Measurements from ENCODE around the gene ELMO1. TPM values are rescaled to one million over a fixed set of nuclear protein-coding genes. Genes with fewer than 3 reads are reported as not detected.
A peak's percentile ranks its signal among the peaks of the same experiment; 100 is the strongest.

ELMO1 gene
- total and polyA plus RNA-seq, 2 of the 13 experiments (the other 11 are each of a cell fraction or from before 2014, with no cell fraction given): 0.11 to 0.17 TPM

DNA sequence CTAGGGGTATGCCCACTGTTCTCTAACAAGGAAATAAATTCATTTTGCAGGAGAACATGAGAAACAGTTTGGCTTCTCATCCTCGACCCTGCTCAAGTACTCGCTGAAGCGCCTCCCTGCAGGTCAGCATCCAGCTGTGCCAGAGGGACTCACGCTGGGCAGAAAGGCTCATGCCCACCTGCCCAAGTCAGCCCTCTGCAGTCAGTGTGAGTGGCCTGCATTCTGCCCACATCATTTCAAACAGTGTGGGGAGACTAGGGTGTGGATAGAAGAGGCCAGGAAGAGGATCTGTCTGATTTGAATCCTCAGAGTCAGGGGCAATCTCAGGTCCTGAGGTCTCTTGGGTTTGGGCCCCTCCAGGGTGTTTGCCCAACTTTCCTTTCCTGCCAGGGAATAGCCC, 297.8 kb downstream of the ELMO1 start (continued):
- TF ChIP-seq, protein P1, sequence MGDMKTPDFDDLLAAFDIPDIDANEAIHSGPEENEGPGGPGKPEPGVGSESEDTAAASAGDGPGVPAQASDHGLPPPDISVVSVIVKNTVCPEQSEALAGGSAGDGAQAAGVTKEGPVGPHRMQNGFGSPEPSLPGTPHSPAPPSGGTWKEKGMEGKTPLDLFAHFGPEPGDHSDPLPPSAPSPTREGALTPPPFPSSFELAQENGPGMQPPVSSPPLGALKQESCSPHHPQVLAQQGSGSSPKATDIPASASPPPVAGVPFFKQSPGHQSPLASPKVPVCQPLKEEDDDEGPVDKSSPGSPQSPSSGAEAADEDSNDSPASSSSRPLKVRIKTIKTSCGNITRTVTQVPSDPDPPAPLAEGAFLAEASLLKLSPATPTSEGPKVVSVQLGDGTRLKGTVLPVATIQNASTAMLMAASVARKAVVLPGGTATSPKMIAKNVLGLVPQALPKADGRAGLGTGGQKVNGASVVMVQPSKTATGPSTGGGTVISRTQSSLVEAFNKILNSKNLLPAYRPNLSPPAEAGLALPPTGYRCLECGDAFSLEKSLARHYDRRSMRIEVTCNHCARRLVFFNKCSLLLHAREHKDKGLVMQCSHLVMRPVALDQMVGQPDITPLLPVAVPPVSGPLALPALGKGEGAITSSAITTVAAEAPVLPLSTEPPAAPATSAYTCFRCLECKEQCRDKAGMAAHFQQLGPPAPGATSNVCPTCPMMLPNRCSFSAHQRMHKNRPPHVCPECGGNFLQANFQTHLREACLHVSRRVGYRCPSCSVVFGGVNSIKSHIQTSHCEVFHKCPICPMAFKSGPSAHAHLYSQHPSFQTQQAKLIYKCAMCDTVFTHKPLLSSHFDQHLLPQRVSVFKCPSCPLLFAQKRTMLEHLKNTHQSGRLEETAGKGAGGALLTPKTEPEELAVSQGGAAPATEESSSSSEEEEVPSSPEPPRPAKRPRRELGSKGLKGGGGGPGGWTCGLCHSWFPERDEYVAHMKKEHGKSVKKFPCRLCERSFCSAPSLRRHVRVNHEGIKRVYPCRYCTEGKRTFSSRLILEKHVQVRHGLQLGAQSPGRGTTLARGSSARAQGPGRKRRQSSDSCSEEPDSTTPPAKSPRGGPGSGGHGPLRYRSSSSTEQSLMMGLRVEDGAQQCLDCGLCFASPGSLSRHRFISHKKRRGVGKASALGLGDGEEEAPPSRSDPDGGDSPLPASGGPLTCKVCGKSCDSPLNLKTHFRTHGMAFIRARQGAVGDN (CRISPR knock-in tag; IDR thresholded peaks at IDR 0.05): peak; percentile 25
- no peak for TF ChIP-seq TOE1 (CRISPR knock-in tag; IDR thresholded peaks at IDR 0.05)

DNA sequence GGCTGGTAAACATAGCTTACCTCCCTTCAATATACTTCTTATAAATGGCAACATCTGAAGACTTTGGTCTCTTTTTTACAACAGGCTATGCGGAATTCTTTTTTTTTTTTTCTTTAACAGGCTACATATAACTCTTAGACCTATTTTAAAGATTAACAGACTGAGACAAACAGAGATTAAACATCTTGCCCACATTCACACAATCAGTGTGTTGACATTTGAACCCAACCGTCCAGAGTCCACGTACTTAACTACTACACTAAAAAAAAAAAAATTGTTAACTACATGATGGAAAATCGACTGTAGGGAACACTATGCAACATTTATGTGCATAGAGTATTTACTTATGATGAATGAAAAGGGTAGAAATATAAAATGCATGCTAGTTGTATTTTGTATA, 298.5 kb downstream of the ELMO1 start:
- intact Hi-C loops (cut with micrococcal nuclease; ENCODE audit: unreplicated experiment): loop anchor here (5.0 kb wide), 1 partner anchor 33 kb away; no protein-coding TSS in a partner anchor
- BruUV-seq (replicated peaks): no TSS peak
- POLR2A ChIA-PET: interaction anchor here (1.0 kb wide), 1 partner anchor 178 kb away, joined by 3 read pairs; no protein-coding TSS in a partner anchor
- Histone ChIP-seq H4K20me1 (ENCODE audit: insufficient read depth, low read length) (no peaks in the 10 kb centered on the region), H3K36me3 (replicated peaks in 1 of 2; ENCODE audit: control insufficient read depth in 1 of 2, insufficient read depth in 2 of 2, low read length in 2 of 2) (no peaks in the 10 kb centered on the region), H3K9ac (ENCODE audit: insufficient read depth, low read depth, low read length) (no peak overlapping the region), H3K4me2 (ENCODE audit: low read depth, low read length) (peak overlapping the region; percentile 28; the same call in 1 of the 2 replicates), H3K27ac (ENCODE audit: extremely low read length, insufficient read depth, low read length) (no peak overlapping the region), H3K27me3 (ENCODE audit: control insufficient read depth in 1 of 2, insufficient read depth in 2 of 2, low read length in 2 of 2) (no peaks in the 10 kb centered on the region), H3K4me1 (ENCODE audit: insufficient read depth, low read length) (peaks cover 52% of the 10 kb centered on the region), H3K4me3 (replicated peaks in 1 of 3; ENCODE audit: insufficient read depth in 1 of 3, low read depth in 2 of 3, low read length in 3 of 3) (no peak overlapping the region), H3K79me2 (ENCODE audit: insufficient read depth, low read length) (no peaks in the 10 kb centered on the region), H3K9me3 (ENCODE audit: low read length) (peaks cover 3% of the 10 kb centered on the region; the same call in 1 of the 2 replicates), H2AFZ (ENCODE audit: low read length) (no peak overlapping the region)
- ATAC-seq: no peak; the same call in 2 of the 3 replicates
- peak; percentile 58 for DNase-seq (ENCODE audit: low spot score)
- CTCF ChIA-PET (ENCODE audit: low intra/inter-chr PET ratio, low total read pairs): no interaction called here
- WGBS (ENCODE audit: low lambda C conversion rate): 2% methylated on average over 4 of the region's 4 CpGs
- FAIRE-seq: no peak
- in situ Hi-C loops (cut with HindIII; ENCODE audit: extremely low pct_ligation_motif_present, low pct_unique_long_range_greater_than_20kb): no loop called here
- TF ChIP-seq POLR2A (IDR thresholded peaks at IDR 0.05; ENCODE audit: insufficient read depth in 1 of 2, low read depth in 2 of 2, low read length in 2 of 2) (no peak), FOXA1 (IDR thresholded peaks at IDR 0.05) (no peak), FOXA1 (CRISPR knock-in tag; IDR thresholded peaks at IDR 0.05) (0 out of 2 replicates have a peak, but pooled peaks have one; percentile 35), TBL1XR1 (IDR thresholded peaks at IDR 0.05; ENCODE audit: borderline replicate concordance, low read length, partially characterized antibody) (no peak), SMAD3 (CRISPR knock-in tag; IDR thresholded peaks at IDR 0.05) (no peak), TBX3 (IDR thresholded peaks at IDR 0.05; ENCODE audit: borderline replicate concordance) (no peak), RFX5 (IDR thresholded peaks at IDR 0.05; ENCODE audit: low read depth, low read length) (no peak), MLLT10 (CRISPR knock-in tag; IDR thresholded peaks at IDR 0.05) (no peak), ZNF335 (CRISPR knock-in tag; IDR thresholded peaks at IDR 0.05) (no peak), ZNF10 (CRISPR knock-in tag; IDR thresholded peaks at IDR 0.05; ENCODE audit: borderline replicate concordance, low read depth) (no peak), KMT2A (CRISPR knock-in tag; IDR thresholded peaks at IDR 0.05) (no peak), IRX3 (CRISPR knock-in tag; IDR thresholded peaks at IDR 0.05; ENCODE audit: borderline replicate concordance, low read depth) (no peak), CREM (IDR thresholded peaks at IDR 0.05) (peak; percentile 25; the same call in 1 of the 2 replicates), CREM (CRISPR knock-in tag; IDR thresholded peaks at IDR 0.05) (no peak), ZNF816 (CRISPR knock-in tag; IDR thresholded peaks at IDR 0.05; ENCODE audit: borderline replicate concordance) (no peak)
- TF ChIP-seq, protein P2, sequence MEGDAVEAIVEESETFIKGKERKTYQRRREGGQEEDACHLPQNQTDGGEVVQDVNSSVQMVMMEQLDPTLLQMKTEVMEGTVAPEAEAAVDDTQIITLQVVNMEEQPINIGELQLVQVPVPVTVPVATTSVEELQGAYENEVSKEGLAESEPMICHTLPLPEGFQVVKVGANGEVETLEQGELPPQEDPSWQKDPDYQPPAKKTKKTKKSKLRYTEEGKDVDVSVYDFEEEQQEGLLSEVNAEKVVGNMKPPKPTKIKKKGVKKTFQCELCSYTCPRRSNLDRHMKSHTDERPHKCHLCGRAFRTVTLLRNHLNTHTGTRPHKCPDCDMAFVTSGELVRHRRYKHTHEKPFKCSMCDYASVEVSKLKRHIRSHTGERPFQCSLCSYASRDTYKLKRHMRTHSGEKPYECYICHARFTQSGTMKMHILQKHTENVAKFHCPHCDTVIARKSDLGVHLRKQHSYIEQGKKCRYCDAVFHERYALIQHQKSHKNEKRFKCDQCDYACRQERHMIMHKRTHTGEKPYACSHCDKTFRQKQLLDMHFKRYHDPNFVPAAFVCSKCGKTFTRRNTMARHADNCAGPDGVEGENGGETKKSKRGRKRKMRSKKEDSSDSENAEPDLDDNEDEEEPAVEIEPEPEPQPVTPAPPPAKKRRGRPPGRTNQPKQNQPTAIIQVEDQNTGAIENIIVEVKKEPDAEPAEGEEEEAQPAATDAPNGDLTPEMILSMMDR (CRISPR knock-in tag; IDR thresholded peaks at IDR 0.05): no peak
- TF ChIP-seq, protein P3, sequence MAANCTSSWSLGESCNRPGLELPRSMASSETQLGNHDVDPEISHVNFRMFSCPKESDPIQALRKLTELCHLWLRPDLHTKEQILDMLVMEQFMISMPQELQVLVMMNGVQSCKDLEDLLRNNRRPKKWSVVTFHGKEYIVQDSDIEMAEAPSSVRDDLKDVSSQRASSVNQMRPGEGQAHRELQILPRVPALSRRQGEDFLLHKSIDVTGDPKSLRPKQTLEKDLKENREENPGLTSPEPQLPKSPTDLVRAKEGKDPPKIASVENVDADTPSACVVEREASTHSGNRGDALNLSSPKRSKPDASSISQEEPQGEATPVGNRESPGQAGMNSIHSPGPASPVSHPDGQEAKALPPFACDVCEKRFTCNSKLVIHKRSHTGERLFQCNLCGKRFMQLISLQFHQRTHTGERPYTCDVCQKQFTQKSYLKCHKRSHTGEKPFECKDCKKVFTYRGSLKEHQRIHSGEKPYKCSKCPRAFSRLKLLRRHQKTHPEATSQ (CRISPR knock-in tag; IDR thresholded peaks at IDR 0.05; ENCODE audit: borderline replicate concordance): no peak

Measured in HepG2 (cell line).